GM10248 (cell line): ENCODE results near the gene SSUH2.

Experiments
- CTCF ChIA-PET: fragments of 300-600 bp; sonication (Branson Sonifier 250); formaldehyde crosslinking; extraction: SDS; loops from one replicate; lab custom pipeline; 2021; ENCODE audit warnings: antibody characterized with exemption; lab: Yijun Ruan, JAX
- POLR2A ChIA-PET: fragments of 350-650 bp; sonication (Branson Sonifier 250); formaldehyde crosslinking; extraction: SDS; loops from one replicate; lab custom pipeline; 2020; ENCODE audit warnings: antibody characterized with exemption; lab: Yijun Ruan, JAX
- DNase-seq: peaks from one replicate; pipeline ENCODE4 v3.0.0; 2012; ENCODE audit errors: extremely low spot score
- TF ChIP-seq, protein P1 (sequence below): IDR thresholded peaks from 2 replicates; pipeline ENCODE4 v1.5.1; 2012; ENCODE audit warnings: mild to moderate bottlenecking, low read depth; ENCODE audit errors: extremely low read depth, missing control alignments, control extremely low read depth

SSUH2 gene

DNA sequence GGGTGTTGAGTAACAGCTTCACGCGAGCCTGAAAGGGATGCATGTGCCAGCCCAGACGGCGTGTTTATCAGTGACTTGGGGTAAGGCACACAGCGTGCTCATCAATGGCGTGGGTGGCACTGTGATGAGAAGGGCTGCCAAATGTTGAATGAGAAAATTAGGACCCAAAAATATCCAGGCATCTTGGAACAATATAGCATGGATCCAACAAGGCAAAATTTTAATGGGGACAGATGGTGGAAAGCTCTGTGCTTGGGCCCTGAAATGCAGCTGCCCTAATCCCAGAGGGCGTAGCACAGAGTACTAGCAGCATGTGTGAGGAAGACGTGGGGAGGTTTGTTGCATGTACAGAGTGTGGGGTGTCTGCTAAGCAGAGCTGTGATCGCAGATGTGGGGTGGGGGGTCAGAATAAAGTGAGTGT is 48.9 kb downstream of the SSUH2 start:
- TF ChIP-seq, protein P1, sequence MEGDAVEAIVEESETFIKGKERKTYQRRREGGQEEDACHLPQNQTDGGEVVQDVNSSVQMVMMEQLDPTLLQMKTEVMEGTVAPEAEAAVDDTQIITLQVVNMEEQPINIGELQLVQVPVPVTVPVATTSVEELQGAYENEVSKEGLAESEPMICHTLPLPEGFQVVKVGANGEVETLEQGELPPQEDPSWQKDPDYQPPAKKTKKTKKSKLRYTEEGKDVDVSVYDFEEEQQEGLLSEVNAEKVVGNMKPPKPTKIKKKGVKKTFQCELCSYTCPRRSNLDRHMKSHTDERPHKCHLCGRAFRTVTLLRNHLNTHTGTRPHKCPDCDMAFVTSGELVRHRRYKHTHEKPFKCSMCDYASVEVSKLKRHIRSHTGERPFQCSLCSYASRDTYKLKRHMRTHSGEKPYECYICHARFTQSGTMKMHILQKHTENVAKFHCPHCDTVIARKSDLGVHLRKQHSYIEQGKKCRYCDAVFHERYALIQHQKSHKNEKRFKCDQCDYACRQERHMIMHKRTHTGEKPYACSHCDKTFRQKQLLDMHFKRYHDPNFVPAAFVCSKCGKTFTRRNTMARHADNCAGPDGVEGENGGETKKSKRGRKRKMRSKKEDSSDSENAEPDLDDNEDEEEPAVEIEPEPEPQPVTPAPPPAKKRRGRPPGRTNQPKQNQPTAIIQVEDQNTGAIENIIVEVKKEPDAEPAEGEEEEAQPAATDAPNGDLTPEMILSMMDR = no peak
- ChIA-PET CTCF (interaction anchor here (1.4 kb wide), 1 partner anchor 154 kb away, joined by 4 read pairs; no protein-coding TSS in a partner anchor), POLR2A (no interaction called here)
- no peak for DNase-seq

- TF ChIP-seq, protein P1 = no peak
- POLR2A ChIA-PET = no interaction called here
- no peak for DNase-seq
- CTCF ChIA-PET = interaction anchor here (1.4 kb wide), 1 partner anchor 153 kb away, joined by 4 read pairs; no protein-coding TSS in a partner anchor
Observed at GRCh38 chr3:8595252-8595651, 49.3 kb downstream of the SSUH2 start.

DNA sequence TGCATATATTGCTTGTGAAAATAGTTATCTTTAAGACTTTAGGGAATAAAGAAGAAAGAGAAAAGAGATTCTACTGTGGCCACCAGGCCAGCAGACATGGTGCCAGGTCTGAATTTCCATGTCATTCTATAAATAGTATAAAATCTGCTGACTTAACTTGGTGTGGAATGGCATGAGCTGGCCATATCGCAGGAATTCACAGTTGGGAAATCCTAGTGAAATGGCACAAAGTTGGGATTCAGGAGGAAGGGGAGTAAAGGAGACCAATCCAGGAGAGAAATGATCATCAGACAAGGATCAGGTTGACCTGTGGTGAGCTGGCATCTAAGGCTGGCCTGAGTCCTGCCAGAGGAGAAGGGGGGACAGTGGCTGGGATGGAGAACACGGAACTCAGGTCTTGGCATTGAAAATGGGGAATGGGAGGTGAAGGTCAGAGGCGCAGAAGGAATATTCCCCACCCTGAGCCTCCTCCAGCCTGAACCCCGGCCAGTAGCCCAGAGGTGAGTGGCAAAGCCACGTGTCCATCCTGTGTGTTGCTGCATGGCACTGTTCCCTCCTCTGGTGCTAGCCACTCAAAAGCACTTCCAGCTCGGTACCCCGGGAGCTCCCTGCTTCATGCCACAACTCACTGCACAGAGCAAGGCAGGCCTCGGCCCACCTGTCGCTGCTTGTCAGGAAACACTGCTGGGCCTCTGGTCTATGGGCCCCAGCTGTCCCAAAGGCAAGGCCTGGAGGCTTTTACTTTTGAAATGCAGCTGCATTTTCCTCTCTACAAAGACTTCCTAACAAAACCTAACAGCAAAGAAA is 51.4 kb downstream of the SSUH2 start:
- ChIA-PET POLR2A (no interaction called here), CTCF (interaction anchor here (1.1 kb wide), 1 partner anchor 9 kb away, joined by 3 read pairs; no protein-coding TSS in a partner anchor)
- TF ChIP-seq, protein P1 = no peak
- DNase-seq = no peak

- ChIA-PET POLR2A (no interaction called here), CTCF (no interaction called here)
- DNase-seq = no peak
- TF ChIP-seq, protein P1 = no peak
Observed at GRCh38 chr3:8589880-8590556, 54.6 kb downstream of the SSUH2 start.

- ChIA-PET CTCF (interaction anchor here (1.0 to 1.8 kb wide), 3 partner anchors 8 to 18 kb away, joined by 3 read pairs; no protein-coding TSS in a partner anchor), POLR2A (no interaction called here)
- TF ChIP-seq, protein P1 = no peak
- no peak for DNase-seq
Observed at GRCh38 chr3:8584661-8585060, 59.9 kb downstream of the SSUH2 start.

DNA sequence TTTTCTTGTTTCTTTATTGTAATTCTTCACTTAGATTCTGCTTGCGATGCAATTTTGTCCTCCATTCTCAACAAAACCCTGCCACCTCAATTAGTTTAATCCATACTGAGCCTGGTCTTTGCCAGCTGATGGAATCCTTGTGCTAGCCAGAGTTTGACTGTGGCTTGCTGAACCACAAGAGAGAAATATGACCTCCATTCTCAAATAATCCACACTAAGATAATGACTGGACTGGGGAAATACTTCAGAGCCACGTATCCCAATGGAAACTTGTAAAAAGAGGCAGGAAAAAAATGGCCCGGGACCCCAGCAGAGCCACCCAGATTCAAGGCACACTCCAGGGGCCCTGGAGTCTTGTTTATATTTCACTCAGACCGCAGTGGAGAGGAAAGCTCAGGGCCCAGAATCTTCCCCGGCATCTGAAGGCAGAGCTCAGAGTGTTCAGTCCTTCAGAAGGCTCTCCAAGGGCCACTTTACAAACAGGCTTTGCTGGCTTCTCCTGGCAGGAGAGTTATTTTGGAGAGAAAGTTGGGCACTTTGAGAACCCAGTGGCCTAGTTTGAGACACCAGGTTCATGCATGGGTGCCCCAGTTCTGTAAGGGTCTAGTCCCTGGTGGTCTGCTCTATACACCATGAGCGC is 62.7 kb downstream of the SSUH2 start:
- TF ChIP-seq, protein P1 = no peak
- DNase-seq = no peak
- ChIA-PET CTCF (no interaction called here), POLR2A (no interaction called here)
